PC-9 (cell line): ENCODE measurements around the gene ALKBH4.
"Not testable (repeated sequence)": the region's sequence is repeated elsewhere in the genome, so short reads cannot be mapped to it uniquely, and the experiment has no call there.

Source experiments
- CTCF ChIP-seq: fragments of 200-600 bp; sonication (generic); conservative IDR thresholded peaks from 2 replicates; pipeline ENCODE4 v1.6.1; 2017; ENCODE audit warnings: mixed run types, antibody characterized with exemption, mild to moderate bottlenecking, moderate library complexity
- EZH2 ChIP-seq: fragments of 200-600 bp; sonication (generic); IDR thresholded peaks from 2 replicates; pipeline ENCODE4 v1.8.0; 2017; ENCODE audit warnings: antibody characterized with exemption, low read depth

- TF ChIP-seq EZH2, CTCF: not testable (repeated sequence)
These were observed 19.7 kb upstream of the ALKBH4 start for GRCh38 chr7:102484317-102484716.
